Measurements from ENCODE around the gene UPK3A. TPM values are rescaled to one million over a fixed set of nuclear protein-coding genes. Genes with fewer than 3 reads are reported as not detected.
A peak's percentile ranks its signal among the peaks of the same experiment; 100 is the strongest.

Gene UPK3A
- total RNA-seq, 6 experiments from 2014 or later = not detected

DNA sequence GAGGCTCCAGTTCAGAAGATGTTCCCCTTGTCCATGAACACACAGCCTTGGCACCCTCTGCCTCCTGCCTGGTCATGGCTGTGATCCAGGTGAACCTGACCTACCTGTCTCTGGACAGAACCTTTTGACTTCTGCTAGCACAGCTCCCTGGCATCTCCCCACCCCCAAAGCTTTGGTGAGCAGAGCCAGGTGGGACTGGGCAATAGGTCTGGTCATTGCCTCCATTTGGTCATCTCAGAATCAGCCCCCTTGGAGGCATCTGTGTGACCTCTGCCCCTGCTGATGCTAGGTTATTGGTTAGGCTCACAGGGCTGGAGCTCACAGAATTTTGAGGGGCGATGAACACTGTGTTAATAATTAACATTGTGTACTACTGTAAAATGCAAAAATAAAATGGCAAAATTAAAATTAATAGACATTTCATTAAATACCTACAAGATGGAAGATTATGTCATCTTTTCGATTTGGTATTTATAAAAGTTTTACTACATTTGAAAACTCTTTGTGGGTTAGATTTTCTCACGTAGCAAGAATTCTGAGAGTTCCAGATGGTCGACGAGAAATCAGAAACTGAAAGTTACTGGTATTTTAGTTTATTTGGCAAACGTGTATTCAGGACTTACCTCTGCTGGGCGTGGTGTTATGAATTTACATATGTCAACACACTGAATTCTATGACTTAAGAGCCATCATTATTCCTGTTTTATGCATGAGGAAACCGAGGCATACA, 35.8 kb upstream of the UPK3A start:
- ATAC-seq (peak; percentile 63 to 78 (median 70)), DNase-seq (peak; percentile 86 to 95 (median 92))
- H3K4me1 ChIP-seq = peaks cover 0 to 44% (median 14%) of the 10 kb centered on the region in 4 donors
- intact Hi-C loops (cut with DNase I) = no loop called here
- 28% methylated on average over 8 of the region's 8 CpGs for WGBS (ENCODE audit: insufficient coverage, low coverage, low lambda C conversion rate, missing lambda C conversion rate)
- TF ChIP-seq POLR2A (IDR thresholded peaks at IDR 0.05) = peak; percentile 21
- TF ChIP-seq, protein P1, sequence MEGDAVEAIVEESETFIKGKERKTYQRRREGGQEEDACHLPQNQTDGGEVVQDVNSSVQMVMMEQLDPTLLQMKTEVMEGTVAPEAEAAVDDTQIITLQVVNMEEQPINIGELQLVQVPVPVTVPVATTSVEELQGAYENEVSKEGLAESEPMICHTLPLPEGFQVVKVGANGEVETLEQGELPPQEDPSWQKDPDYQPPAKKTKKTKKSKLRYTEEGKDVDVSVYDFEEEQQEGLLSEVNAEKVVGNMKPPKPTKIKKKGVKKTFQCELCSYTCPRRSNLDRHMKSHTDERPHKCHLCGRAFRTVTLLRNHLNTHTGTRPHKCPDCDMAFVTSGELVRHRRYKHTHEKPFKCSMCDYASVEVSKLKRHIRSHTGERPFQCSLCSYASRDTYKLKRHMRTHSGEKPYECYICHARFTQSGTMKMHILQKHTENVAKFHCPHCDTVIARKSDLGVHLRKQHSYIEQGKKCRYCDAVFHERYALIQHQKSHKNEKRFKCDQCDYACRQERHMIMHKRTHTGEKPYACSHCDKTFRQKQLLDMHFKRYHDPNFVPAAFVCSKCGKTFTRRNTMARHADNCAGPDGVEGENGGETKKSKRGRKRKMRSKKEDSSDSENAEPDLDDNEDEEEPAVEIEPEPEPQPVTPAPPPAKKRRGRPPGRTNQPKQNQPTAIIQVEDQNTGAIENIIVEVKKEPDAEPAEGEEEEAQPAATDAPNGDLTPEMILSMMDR (IDR thresholded peaks at IDR 0.05) = no peak
- H3K9me3 ChIP-seq = no peaks in the 10 kb centered on the region
- H3K4me3 ChIP-seq = peak overlapping the region in 2 of 3 donors; percentile 16 to 36
- peak overlapping the region; percentile 92 to 98 (median 97) for H3K27ac ChIP-seq
- H3K27me3 ChIP-seq = no peaks in the 10 kb centered on the region
- H3K36me3 ChIP-seq = no peaks in the 10 kb centered on the region

DNA sequence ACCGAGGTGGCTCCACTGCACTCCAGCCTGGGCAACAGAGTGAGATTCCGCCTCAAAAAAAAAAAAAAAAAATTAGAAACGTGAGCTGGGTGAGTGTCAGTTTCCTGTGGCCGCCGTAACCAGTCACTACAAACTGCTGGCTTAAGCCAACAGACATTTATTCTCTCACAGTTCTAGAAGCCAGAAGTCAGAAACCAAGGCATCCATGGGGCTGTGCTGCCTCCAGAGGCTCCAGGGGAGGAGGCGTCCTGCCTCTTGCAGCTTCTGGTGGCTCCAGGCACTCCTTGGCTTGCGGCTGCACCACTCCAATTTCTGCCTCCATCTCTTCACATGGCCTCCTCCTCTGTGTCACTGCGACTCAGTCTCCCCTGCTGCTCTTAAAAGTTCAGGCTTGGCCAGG, 32.9 kb upstream of the UPK3A start:
- H3K4me1 ChIP-seq = peaks cover 0 to 21% (median 7%) of the 10 kb centered on the region in 4 donors
- 75% methylated on average over 6 of the region's 8 CpGs for WGBS (ENCODE audit: insufficient coverage, low coverage, low lambda C conversion rate, missing lambda C conversion rate)
- ATAC-seq (no peak), DNase-seq (no peak)
- no peak overlapping the region for H3K4me3 ChIP-seq
- intact Hi-C loops (cut with DNase I) = loop anchor here in 1 of 2 donors (10.0 kb wide), 1 partner anchor 147 kb away; no protein-coding TSS in a partner anchor
- TF ChIP-seq, protein P1 (IDR thresholded peaks at IDR 0.05) = no peak
- TF ChIP-seq POLR2A (IDR thresholded peaks at IDR 0.05) = no peak
- no peak overlapping the region for H3K27ac ChIP-seq
- H3K9me3 ChIP-seq = no peaks in the 10 kb centered on the region
- no peaks in the 10 kb centered on the region for H3K27me3 ChIP-seq
- no peaks in the 10 kb centered on the region for H3K36me3 ChIP-seq

DNA sequence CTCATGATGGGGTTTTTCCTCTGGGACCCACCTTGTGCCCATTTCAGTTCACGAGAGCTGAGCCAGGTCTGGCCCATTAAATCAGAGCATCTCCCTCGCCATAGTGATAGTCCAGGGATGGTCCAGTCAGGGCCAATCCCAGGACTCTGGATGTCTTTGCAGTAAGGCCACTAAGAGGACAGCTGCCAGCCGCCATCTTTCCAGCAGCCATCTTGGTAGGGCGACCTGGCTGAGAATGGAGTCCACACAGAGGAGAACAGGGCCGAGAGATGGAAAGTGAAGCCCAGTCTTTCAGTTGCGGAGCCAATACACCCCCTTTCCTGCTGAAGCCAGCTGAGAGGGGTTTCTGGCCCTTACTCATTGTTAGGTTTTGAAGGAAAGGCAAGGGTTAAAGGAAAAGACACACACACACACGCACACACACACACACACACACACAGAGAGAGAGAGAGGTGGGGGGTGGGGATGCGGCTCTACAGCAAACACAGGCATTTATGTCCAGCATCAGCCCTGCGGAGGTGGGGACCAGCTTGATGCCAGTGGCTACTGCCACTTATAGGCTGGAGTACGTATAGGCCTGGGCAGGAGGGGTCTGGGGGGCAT, 31.6 kb upstream of the UPK3A start:
- Histone ChIP-seq H3K27ac (no peak overlapping the region), H3K27me3 (no peaks in the 10 kb centered on the region), H3K36me3 (no peaks in the 10 kb centered on the region), H3K4me3 (no peak overlapping the region), H3K4me1 (peaks cover 0 to 7% (median 3%) of the 10 kb centered on the region in 4 donors), H3K9me3 (no peaks in the 10 kb centered on the region)
- TF ChIP-seq, protein P1 (IDR thresholded peaks at IDR 0.05) = no peak
- no peak for TF ChIP-seq POLR2A (IDR thresholded peaks at IDR 0.05)
- intact Hi-C loops (cut with DNase I) = loop anchor here in 1 of 2 donors (10.0 kb wide), 1 partner anchor 148 kb away; no protein-coding TSS in a partner anchor
- ATAC-seq (no peak), DNase-seq (no peak)
- 74% methylated on average over 5 of the region's 10 CpGs for WGBS (ENCODE audit: insufficient coverage, low coverage, low lambda C conversion rate, missing lambda C conversion rate)

DNA sequence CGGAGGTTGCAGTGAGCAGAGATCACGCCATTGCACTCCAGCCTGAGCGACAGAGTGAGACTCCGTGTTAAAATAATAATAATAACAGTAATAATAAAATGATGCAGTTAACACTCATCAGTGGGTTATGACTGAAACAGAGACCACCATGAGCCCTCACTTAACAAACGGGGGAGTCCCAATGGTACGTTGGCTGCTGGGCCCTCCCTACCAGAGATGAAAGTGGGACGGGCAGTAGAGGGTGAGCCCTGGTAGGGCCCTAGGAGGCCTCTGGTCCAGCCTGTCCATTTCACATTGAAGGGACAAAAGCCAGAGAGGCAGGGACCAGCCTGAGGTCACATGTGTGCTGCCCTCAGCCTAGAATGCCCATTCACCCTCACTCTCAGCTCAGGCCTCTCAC, 30.4 kb upstream of the UPK3A start:
- no peaks in the 10 kb centered on the region for H3K4me1 ChIP-seq
- no peak overlapping the region for H3K27ac ChIP-seq
- no peak for TF ChIP-seq POLR2A (IDR thresholded peaks at IDR 0.05)
- TF ChIP-seq, protein P1 (IDR thresholded peaks at IDR 0.05) = no peak
- no peak overlapping the region for H3K4me3 ChIP-seq
- WGBS (ENCODE audit: insufficient coverage, low coverage, low lambda C conversion rate, missing lambda C conversion rate) = 94% methylated on average over 6 of the region's 7 CpGs
- no peaks in the 10 kb centered on the region for H3K9me3 ChIP-seq
- DNase-seq = no peak
- intact Hi-C loops (cut with DNase I) = loop anchor here in 1 of 2 donors (10.0 kb wide), 1 partner anchor 150 kb away; no protein-coding TSS in a partner anchor
- peak in 1 of 4 donors; percentile 22 for ATAC-seq
- no peaks in the 10 kb centered on the region for H3K27me3 ChIP-seq
- no peaks in the 10 kb centered on the region for H3K36me3 ChIP-seq
